B cell (primary cell): ENCODE results near the gene RAB6D. TPM values are rescaled to one million over a fixed set of nuclear protein-coding genes. Genes with fewer than 3 reads are reported as not detected.

Experiments
- ATAC-seq: fragments of 200-7000 bp; cut with Tn5 transposase; one replicate; pipeline ENCODE4 v1.10.0; 2021; ENCODE audit warnings: low read depth, mild to moderate bottlenecking, moderate number of reproducible peaks, moderate library complexity
- CTCF ChIA-PET: fragments of 350-600 bp; sonication (Branson Sonifier 250); formaldehyde crosslinking; loops from one replicate; lab custom pipeline; 2021; ENCODE audit warnings: antibody characterized with exemption, inconsistent platforms; lab: Charles Lee
- POLR2A ChIA-PET: fragments of 350-600 bp; sonication (Branson Sonifier 250); formaldehyde crosslinking; loops from one replicate; lab custom pipeline; 2021; ENCODE audit warnings: antibody characterized with exemption; lab: Charles Lee
- DNase-seq: peaks from one replicate; pipeline ENCODE4 v3.0.0; 2013
- H2AFZ ChIP-seq: 2 replicates; pipeline ENCODE4 v1.6.1; 2012; ENCODE audit warnings: mild to moderate bottlenecking, low read depth, low read length; ENCODE audit not compliant: insufficient read depth, poor library complexity, severe bottlenecking
- H3K27ac ChIP-seq, 2 donors: 1 replicate in 1 of 2; 2 replicates in 1 of 2; pipeline ENCODE4 v1.5.1; 2012 to 2013; ENCODE audit warnings: low read length in 2 of 2, mild to moderate bottlenecking in 2 of 2, moderate library complexity in 1 of 2
- H3K27me3 ChIP-seq, 4 experiments: fragments of 200-600 bp in 1 of 4; sonication (generic) in 1 of 4; replicated peaks in 1 of 4; 1 replicate in 2 of 4; 2 replicates in 2 of 4; pipeline versions ENCODE4 v1.6.1 to v1.7.0; 2013 to 2016; ENCODE audit warnings: low read length in 3 of 4, mild to moderate bottlenecking in 2 of 4, mixed read lengths in 1 of 4, moderate library complexity in 1 of 4; ENCODE audit not compliant: insufficient read depth in 4 of 4, control insufficient read depth in 3 of 4; ENCODE audit errors: control extremely low read depth in 1 of 4
- H3K36me3 ChIP-seq, 2 experiments: replicated peaks in 1 of 2; 1 replicate in 1 of 2; 2 replicates in 1 of 2; pipeline versions ENCODE4 v1.6.1 to v1.7.1; 2013; ENCODE audit warnings: low read length in 1 of 2; ENCODE audit not compliant: insufficient read depth in 2 of 2, control insufficient read depth in 1 of 2; ENCODE audit errors: control extremely low read depth in 1 of 2, extremely low read depth in 1 of 2
- H3K4me1 ChIP-seq, 2 donors: fragments of 200-600 bp in 1 of 2; sonication (generic) in 1 of 2; 1 replicate in 1 of 2; 2 replicates in 1 of 2; pipeline versions ENCODE4 v1.5.1 to v1.6.1; 2013 to 2017; ENCODE audit warnings: low read length in 2 of 2; ENCODE audit not compliant: control insufficient read depth in 2 of 2, insufficient read depth in 2 of 2
- H3K4me2 ChIP-seq: replicated peaks from 2 replicates; pipeline ENCODE3; 2012; ENCODE audit warnings: mild to moderate bottlenecking, low read depth, low read length; ENCODE audit not compliant: poor library complexity, severe bottlenecking
- H3K4me3 ChIP-seq, 5 experiments: fragments of 200-600 bp in 1 of 5; sonication (generic) in 1 of 5; 1 replicate in 3 of 5; 2 replicates in 2 of 5; pipeline versions ENCODE4 v1.5.1 to v1.7.0; 2011 to 2016; ENCODE audit warnings: low read length in 4 of 5, mild to moderate bottlenecking in 4 of 5, low read depth in 2 of 5, control low read depth in 1 of 5, moderate library complexity in 1 of 5; ENCODE audit not compliant: insufficient read depth in 1 of 5; ENCODE audit errors: control extremely low read depth in 1 of 5, extremely low read depth in 1 of 5
- H3K79me2 ChIP-seq: fragments of 200-600 bp; sonication (generic); one replicate; pipeline ENCODE4 v1.6.0; 2016; ENCODE audit warnings: low read length; ENCODE audit not compliant: control insufficient read depth, insufficient read depth
- H3K9ac ChIP-seq: fragments of 200-600 bp; sonication (generic); 2 replicates; pipeline ENCODE4 v1.6.1; 2017; ENCODE audit warnings: mild to moderate bottlenecking, low read length, moderate library complexity
- H3K9me3 ChIP-seq, 3 donors: one replicate each; pipeline versions ENCODE4 v1.6.1 to v1.7.1; 2013; ENCODE audit warnings: low read length in 2 of 3; ENCODE audit not compliant: control insufficient read depth in 2 of 3, insufficient read depth in 1 of 3; ENCODE audit errors: control extremely low read depth in 1 of 3
- H4K20me1 ChIP-seq: 2 replicates; pipeline ENCODE4 v1.6.0; 2012; ENCODE audit warnings: mild to moderate bottlenecking, low read length; ENCODE audit not compliant: insufficient read depth, control insufficient read depth, poor library complexity, severe bottlenecking
- H3K27ac Mint-ChIP-seq: one replicate; pipeline ENCODE4 v1.8.0; 2021; ENCODE audit warnings: mixed read lengths
- H3K27me3 Mint-ChIP-seq: one replicate; pipeline ENCODE4 v1.8.0; 2021; ENCODE audit warnings: mixed read lengths
- H3K4me1 Mint-ChIP-seq: one replicate; pipeline ENCODE4 v1.8.0; 2021; ENCODE audit warnings: mixed read lengths
- H3K4me3 Mint-ChIP-seq: one replicate; pipeline ENCODE4 v1.8.0; 2021; ENCODE audit warnings: mixed read lengths
- H3K9me3 Mint-ChIP-seq: one replicate; pipeline ENCODE4 v1.8.0; 2022; ENCODE audit warnings: mixed read lengths; ENCODE audit not compliant: insufficient read depth
- CTCF ChIP-seq: fragments of 200-600 bp; IDR thresholded peaks from one replicate; pipeline ENCODE4 v1.8.0; 2022; ENCODE audit warnings: antibody characterized with exemption, mild to moderate bottlenecking
- EZH2 ChIP-seq: IDR thresholded peaks from 2 replicates; pipeline ENCODE4 v1.6.1; 2012; ENCODE audit warnings: borderline replicate concordance, low read depth, mild to moderate bottlenecking, moderate library complexity, low read length; ENCODE audit not compliant: insufficient read depth, poor library complexity, severe bottlenecking
- WGBS: methylation state at CpG from one replicate; pipeline ENCODE4 v1.1.5; 2013; ENCODE audit warnings: missing lambda C conversion rate; ENCODE audit not compliant: insufficient coverage; 5-methylcytosine and 5-hydroxymethylcytosine counted together
- intact Hi-C: fragments of 100-400 bp; cut with micrococcal nuclease; formaldehyde crosslinking; loops from one replicate; pipeline ENCODE4 v1.10.0; 2022
- polyA plus RNA-seq: library from polyadenylated mRNA; depleted of rRNA; stranded (reverse); fragments of >200 nt; gene quantifications from 2 replicates; pipeline ENCODE4 v1.2.3, GENCODE V29; 2012
- total RNA-seq, 2 donors: library from RNA; stranded (reverse); fragments of 120-200 nt in 1 of 2; gene quantifications; 1 replicate in 1 of 2; 2 replicates in 1 of 2; pipeline versions ENCODE4 v1.2.3 to v1.2.4, GENCODE V29; 2013 to 2022

Gene RAB6D
- total and polyA plus RNA-seq, 2 donors (not counting 1 experiment from before 2014, with no cell fraction given) = not detected

DNA sequence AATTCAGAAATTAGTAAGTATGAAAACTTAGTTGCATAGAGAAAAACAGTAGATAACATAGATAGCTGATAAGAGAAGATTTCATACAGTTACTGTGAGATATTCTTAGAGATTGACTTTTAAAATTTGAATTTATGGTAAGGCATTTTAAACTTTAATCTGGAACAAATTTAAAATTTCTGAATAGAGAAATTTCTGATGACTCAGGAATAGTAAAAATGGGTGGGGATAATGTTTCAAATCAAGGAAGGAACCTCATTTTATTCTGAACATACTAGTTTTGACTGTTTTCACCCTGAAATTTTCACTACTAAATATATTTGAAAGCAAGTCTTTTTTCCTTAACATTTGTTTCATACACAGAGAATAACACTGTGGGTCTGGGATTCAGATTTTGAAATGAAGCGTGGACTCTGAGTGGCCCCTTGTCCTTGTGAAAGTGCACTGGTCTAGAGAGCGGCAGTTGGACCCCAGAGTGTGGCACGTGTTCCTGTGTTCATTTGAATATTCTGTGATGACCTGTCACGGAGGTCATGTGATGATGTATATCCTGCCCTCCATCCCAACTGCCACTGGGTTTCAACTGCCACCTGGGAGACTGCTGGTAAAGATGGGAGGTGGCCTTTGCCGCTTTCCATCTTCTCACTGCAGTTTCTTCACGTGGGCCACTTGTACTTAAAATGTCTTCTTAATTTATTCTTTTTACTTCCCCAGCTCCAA is 38.5 kb upstream of the RAB6D start:
- CTCF ChIA-PET = no interaction called here
- H2AFZ ChIP-seq = no peak overlapping the region

More for the DNA sequence above, 38.5 kb upstream of the RAB6D start:
- intact Hi-C loops = no loop called here
- Histone ChIP-seq H3K9me3 (no peaks in the 10 kb centered on the region), H4K20me1 (no peaks in the 10 kb centered on the region), H3K36me3 (no peaks in the 10 kb centered on the region), H3K9ac (no peak overlapping the region), H3K79me2 (no peaks in the 10 kb centered on the region), H3K4me1 (no peaks in the 10 kb centered on the region), H3K27ac (no peak overlapping the region), H3K27me3 (no peaks in the 10 kb centered on the region), H3K4me2 (no peak overlapping the region), H3K4me3 (no peak overlapping the region)
- POLR2A ChIA-PET = no interaction called here
- DNase-seq = no peak
- no peak for TF ChIP-seq CTCF
- no peak for TF ChIP-seq EZH2
- Mint-ChIP-seq H3K27me3 (peaks cover 24% of the 10 kb centered on the region), H3K4me1 (no peaks in the 10 kb centered on the region), H3K4me3 (no peak overlapping the region), H3K27ac (no peak overlapping the region), H3K9me3 (no peaks in the 10 kb centered on the region)
- 64% methylated on average over 4 of the region's 6 CpGs for WGBS
- ATAC-seq = no peak
